CD4-positive, alpha-beta memory T cell (primary cell): ENCODE data around the gene ZNF530. TPM values are rescaled to one million over a fixed set of nuclear protein-coding genes. Genes with fewer than 3 reads are reported as not detected.

ENCODE experiments used
- CTCF ChIA-PET: fragments of 350-600 bp; sonication (Branson Sonifier 250); formaldehyde crosslinking; loops from one replicate; lab custom pipeline; 2021; ENCODE audit warnings: inconsistent platforms; ENCODE audit not compliant: partially characterized antibody; lab: Charles Lee
- POLR2A ChIA-PET: fragments of 350-600 bp; sonication (Branson Sonifier 250); formaldehyde crosslinking; loops from one replicate; lab custom pipeline; 2021; ENCODE audit not compliant: partially characterized antibody; lab: Charles Lee
- DNase-seq, 5 donors: peaks; one replicate each; pipeline versions ENCODE4 v3.0.0 to v3.0.0-alpha.2; 2020 to 2022; ENCODE audit warnings: mixed read lengths in 1 of 5
- H3K27ac ChIP-seq: one replicate; pipeline ENCODE4 v1.7.0; 2013; ENCODE audit warnings: low read depth, low read length
- H3K27me3 ChIP-seq: 2 replicates; pipeline ENCODE4 v1.7.0; 2013; ENCODE audit warnings: mild to moderate bottlenecking, low read length, moderate library complexity; ENCODE audit not compliant: insufficient read depth
- H3K36me3 ChIP-seq: 2 replicates; pipeline ENCODE4 v1.7.0; 2013; ENCODE audit warnings: mild to moderate bottlenecking, low read length, moderate library complexity; ENCODE audit not compliant: insufficient read depth
- H3K4me1 ChIP-seq: 2 replicates; pipeline ENCODE4 v1.7.0; 2013; ENCODE audit warnings: mild to moderate bottlenecking, low read length, moderate library complexity; ENCODE audit not compliant: insufficient read depth
- H3K4me3 ChIP-seq, 2 donors: one replicate each; pipeline ENCODE4 v1.7.0; 2013; ENCODE audit warnings: low read length in 2 of 2, mild to moderate bottlenecking in 1 of 2
- H3K9me3 ChIP-seq, 2 donors: one replicate each; pipeline ENCODE4 v1.7.0; 2013; ENCODE audit warnings: low read length in 2 of 2, control low read depth in 1 of 2; ENCODE audit not compliant: control insufficient read depth in 1 of 2
- H3K27ac Mint-ChIP-seq, 7 donors: one replicate each; pipeline ENCODE4 v1.8.0; 2020 to 2021; ENCODE audit warnings: mixed read lengths in 7 of 7, mild to moderate bottlenecking in 6 of 7, inconsistent platforms in 3 of 7, moderate library complexity in 3 of 7
- H3K27me3 Mint-ChIP-seq, 2 donors: one replicate each; pipeline ENCODE4 v1.8.0; 2020 to 2021; ENCODE audit warnings: mixed read lengths in 2 of 2
- H3K36me3 Mint-ChIP-seq, 2 donors: one replicate each; pipeline ENCODE4 v1.8.0; 2020 to 2021; ENCODE audit warnings: mixed read lengths in 2 of 2, inconsistent platforms in 1 of 2, mild to moderate bottlenecking in 1 of 2
- H3K4me1 Mint-ChIP-seq, 4 donors: one replicate each; pipeline ENCODE4 v1.8.0; 2020 to 2021; ENCODE audit warnings: mixed read lengths in 4 of 4, mild to moderate bottlenecking in 1 of 4
- H3K4me3 Mint-ChIP-seq, 8 donors: one replicate each; pipeline ENCODE4 v1.8.0; 2020 to 2021; ENCODE audit warnings: mixed read lengths in 8 of 8, mild to moderate bottlenecking in 7 of 8, moderate library complexity in 6 of 8, inconsistent platforms in 3 of 8
- H3K9me3 Mint-ChIP-seq, 8 donors: one replicate each; pipeline ENCODE4 v1.8.0; 2020 to 2021; ENCODE audit warnings: mixed read lengths in 8 of 8, mild to moderate bottlenecking in 5 of 8, inconsistent platforms in 3 of 8, moderate library complexity in 1 of 8
- intact Hi-C: fragments of 100-400 bp; cut with micrococcal nuclease; formaldehyde crosslinking; loops from one replicate; pipeline ENCODE4 v1.15.1; 2023
- polyA plus RNA-seq, 2 donors: library from polyadenylated mRNA; unstranded; fragments of 300-500 nt; fragmentation: Illumina TruSeq; gene quantifications; one replicate each; pipeline ENCODE4 v1.2.3, GENCODE V29; 2021
- total RNA-seq, 2 experiments: library from RNA; stranded (reverse); gene quantifications; one replicate each; pipeline ENCODE4 v1.2.3, GENCODE V29; 2021

ZNF530 gene
- total and polyA plus RNA-seq, 4 experiments from 2014 or later = 6.8 to 10.9 (median 9.9) TPM

DNA sequence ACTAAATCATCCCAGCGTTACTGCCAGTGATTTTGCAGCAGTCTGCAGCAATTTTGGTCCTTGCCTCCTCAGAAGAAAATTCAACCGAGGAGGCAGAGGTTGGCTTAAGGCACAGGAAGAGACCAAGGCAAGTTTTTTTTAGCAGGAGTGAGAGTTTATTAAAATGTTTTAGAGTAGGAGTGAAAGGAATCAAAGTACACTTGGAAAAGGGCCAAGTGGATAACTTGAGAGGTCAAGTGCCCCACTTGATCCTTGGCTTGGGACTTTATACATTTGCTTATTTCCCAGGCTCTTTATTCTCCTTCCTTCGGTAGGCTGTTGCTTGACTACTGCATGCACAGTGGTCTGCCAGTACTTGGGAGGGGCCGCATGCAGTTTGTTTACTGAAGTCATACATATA is 11.4 kb downstream of the ZNF530 start:
- H3K36me3 ChIP-seq = peaks cover 8% of the 10 kb centered on the region
- H3K4me1 ChIP-seq = peaks cover 18% of the 10 kb centered on the region
- Mint-ChIP-seq H3K9me3 (peaks cover 3 to 72% (median 65%) of the 10 kb centered on the region in 8 donors), H3K4me3 (peak overlapping the region in 1 of 8 donors; percentile 35), H3K36me3 (peaks cover 43 to 44% of the 10 kb centered on the region in 2 donors), H3K27me3 (no peaks in the 10 kb centered on the region), H3K4me1 (peaks cover 13 to 27% (median 21%) of the 10 kb centered on the region in 4 donors), H3K27ac (no peak overlapping the region)
- no peaks in the 10 kb centered on the region for H3K27me3 ChIP-seq
- intact Hi-C loops = no loop called here
- DNase-seq = no peak
- ChIA-PET CTCF (no interaction called here), POLR2A (interaction anchor here (1.0 kb wide), 1 partner anchor 31 kb away, joined by 4 read pairs; no protein-coding TSS in a partner anchor)
- peaks cover 7 to 31% of the 10 kb centered on the region in 2 donors for H3K9me3 ChIP-seq
- no peak overlapping the region for H3K4me3 ChIP-seq
- no peak overlapping the region for H3K27ac ChIP-seq

DNA sequence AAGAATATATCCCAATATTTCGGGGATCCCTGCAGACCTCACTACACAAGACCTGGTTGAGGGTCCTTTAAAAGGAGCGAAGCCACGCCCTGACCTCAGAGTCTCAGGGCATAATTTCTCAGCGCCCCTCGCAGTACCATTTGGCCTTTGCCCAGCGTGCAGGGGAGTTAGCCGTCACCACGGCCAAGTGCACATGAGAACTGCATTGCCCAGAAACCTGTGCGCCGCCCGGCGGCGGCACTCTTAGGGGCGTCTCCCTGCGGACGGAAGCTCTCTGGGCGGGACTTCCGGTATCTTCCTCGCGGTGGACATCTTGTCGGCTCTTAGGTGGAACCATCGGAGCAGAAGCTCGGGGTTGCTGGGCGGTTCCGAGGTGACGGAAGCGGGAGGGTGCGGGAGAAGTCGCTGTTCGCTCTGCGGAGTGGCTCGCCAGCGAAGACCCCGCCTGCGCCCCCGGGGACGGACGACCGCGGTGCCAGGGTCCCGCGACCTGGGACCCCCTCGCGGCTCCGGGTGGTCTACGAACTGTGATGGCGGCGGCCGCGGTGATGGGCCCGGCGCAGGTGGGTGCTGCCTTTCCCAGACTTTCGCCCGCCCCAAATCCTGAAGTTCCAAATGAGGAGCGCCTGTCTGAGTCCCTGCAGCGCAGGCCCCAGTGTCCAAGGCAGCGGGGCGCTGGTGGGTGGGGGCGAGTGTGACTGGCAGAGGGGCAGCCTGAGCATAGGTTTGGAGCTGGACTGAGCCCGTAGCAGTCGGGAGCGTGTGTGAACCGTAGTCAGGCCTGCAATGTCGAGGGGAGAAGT is 14.5 kb downstream of the ZNF530 start, which contains the start of gene ZNF134:
Gene ZNF134, plus strand, starts transcription at position 302 of the 803 bp plus-strand sequence. CDS start 5,227 bp downstream, outside the sequence.
- peak within 1 kb of the TSS; percentile 57 to 90 (median 88) for H3K27ac Mint-ChIP-seq
- no peaks in the 10 kb centered on the region for H3K27me3 Mint-ChIP-seq
- POLR2A ChIA-PET = interaction anchor here (0.7 to 1.9 kb wide), 12 partner anchors 13 to 569 kb away, joined by 3 to 16 read pairs (median 4); partner anchors contain the start of genes ZIK1, ZNF211, ZNF274 and ZNF416

GRCh38 chr19:57615346-57615745 is 15.7 kb downstream of the ZNF530 start:
- peaks cover 18% of the 10 kb centered on the region for H3K4me1 ChIP-seq
- H3K9me3 Mint-ChIP-seq = peaks cover 10 to 81% (median 76%) of the 10 kb centered on the region in 8 donors
- H3K27me3 Mint-ChIP-seq = no peaks in the 10 kb centered on the region
- peaks cover 17 to 42% (median 32%) of the 10 kb centered on the region in 4 donors for H3K4me1 Mint-ChIP-seq
- intact Hi-C loops = loop anchor here (2.0 kb wide), 1 partner anchor 37 kb away; the partner anchor contains the start of gene ZNF416
- H3K27ac ChIP-seq = no peak overlapping the region
- no peak for DNase-seq
- POLR2A ChIA-PET = no interaction called here
- H3K36me3 Mint-ChIP-seq = peaks cover 60 to 71% of the 10 kb centered on the region in 2 donors
- H3K4me3 ChIP-seq = peak overlapping the region; percentile 78 to 92
- CTCF ChIA-PET = no interaction called here
- H3K27me3 ChIP-seq = no peaks in the 10 kb centered on the region
- H3K27ac Mint-ChIP-seq = peak overlapping the region; percentile 22 to 90 (median 75)
- peaks cover 23 to 57% of the 10 kb centered on the region in 2 donors for H3K9me3 ChIP-seq
- peaks cover 49% of the 10 kb centered on the region for H3K36me3 ChIP-seq
- H3K4me3 Mint-ChIP-seq = peak overlapping the region; percentile 89 to 94 (median 92)

More for the DNA sequence above, 14.5 kb downstream of the ZNF530 start, which contains the start of gene ZNF134:
- H3K27ac ChIP-seq = peak within 1 kb of the TSS; percentile 58
- Mint-ChIP-seq H3K4me3 (peak within 1 kb of the TSS; percentile 89 to 94 (median 92)), H3K4me1 (peaks cover 17 to 42% (median 32%) of the 10 kb centered on the region in 4 donors), H3K9me3 (peaks cover 10 to 75% (median 68%) of the 10 kb centered on the region in 8 donors), H3K36me3 (peaks cover 48 to 62% of the 10 kb centered on the region in 2 donors)
- intact Hi-C loops = loop anchor here (1.0 to 2.0 kb wide), 6 partner anchors 15 to 388 kb away; partner anchors contain the start of genes ZNF17, ZNF211, ZNF416 and ZNF530
- no peaks in the 10 kb centered on the region for H3K27me3 ChIP-seq
- H3K9me3 ChIP-seq = peaks cover 12 to 46% of the 10 kb centered on the region in 2 donors
- H3K4me1 ChIP-seq = peaks cover 18% of the 10 kb centered on the region
- DNase-seq = peak; percentile 86 to 88 (median 87)
- H3K36me3 ChIP-seq = peaks cover 37% of the 10 kb centered on the region
- H3K4me3 ChIP-seq = peak within 1 kb of the TSS; percentile 78 to 92
- CTCF ChIA-PET = interaction anchor here (1.1 kb wide), 1 partner anchor 113 kb away, joined by 3 read pairs; the partner anchor contains the start of gene ZNF671

DNA sequence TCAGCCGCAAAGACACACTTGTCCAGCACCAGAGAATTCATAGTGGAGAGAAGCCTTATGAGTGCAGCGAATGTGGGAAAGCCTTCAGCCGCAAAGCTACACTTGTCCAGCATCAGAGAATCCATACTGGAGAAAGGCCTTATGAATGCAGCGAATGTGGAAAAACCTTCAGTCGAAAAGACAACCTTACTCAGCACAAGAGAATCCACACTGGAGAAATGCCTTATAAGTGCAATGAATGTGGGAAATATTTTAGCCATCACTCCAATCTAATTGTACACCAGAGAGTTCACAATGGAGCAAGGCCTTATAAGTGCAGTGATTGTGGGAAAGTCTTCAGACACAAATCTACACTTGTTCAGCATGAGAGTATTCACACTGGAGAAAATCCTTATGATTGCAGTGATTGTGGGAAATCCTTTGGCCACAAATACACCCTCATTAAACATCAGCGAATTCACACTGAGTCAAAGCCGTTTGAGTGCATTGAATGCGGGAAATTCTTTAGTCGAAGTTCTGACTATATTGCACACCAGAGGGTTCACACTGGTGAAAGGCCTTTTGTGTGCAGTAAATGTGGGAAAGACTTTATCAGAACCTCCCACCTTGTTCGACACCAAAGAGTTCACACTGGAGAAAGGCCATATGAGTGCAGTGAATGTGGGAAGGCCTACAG is 21.1 kb downstream of the ZNF530 start:
- Histone ChIP-seq H3K4me3 (peak overlapping the region; percentile 2 to 15), H3K27ac (no peak overlapping the region), H3K36me3 (peaks cover 51% of the 10 kb centered on the region), H3K4me1 (no peaks in the 10 kb centered on the region), H3K9me3 (peaks cover 28 to 92% of the 10 kb centered on the region in 2 donors), H3K27me3 (no peaks in the 10 kb centered on the region)
- ChIA-PET CTCF (no interaction called here), POLR2A (interaction anchor here (0.7 to 1.3 kb wide), 2 partner anchors 13 to 232 kb away, joined by 3 to 4 read pairs; partner anchors contain the start of gene ZNF211)
- H3K27ac Mint-ChIP-seq = no peak overlapping the region
- H3K36me3 Mint-ChIP-seq = peaks cover 79 to 81% of the 10 kb centered on the region in 2 donors
- H3K4me3 Mint-ChIP-seq = no peak overlapping the region
- intact Hi-C loops = no loop called here
- H3K4me1 Mint-ChIP-seq = peaks cover 5 to 17% (median 13%) of the 10 kb centered on the region in 4 donors
- H3K27me3 Mint-ChIP-seq = no peaks in the 10 kb centered on the region
- H3K9me3 Mint-ChIP-seq = peaks cover 7 to 100% (median 95%) of the 10 kb centered on the region in 8 donors
- no peak for DNase-seq

DNA sequence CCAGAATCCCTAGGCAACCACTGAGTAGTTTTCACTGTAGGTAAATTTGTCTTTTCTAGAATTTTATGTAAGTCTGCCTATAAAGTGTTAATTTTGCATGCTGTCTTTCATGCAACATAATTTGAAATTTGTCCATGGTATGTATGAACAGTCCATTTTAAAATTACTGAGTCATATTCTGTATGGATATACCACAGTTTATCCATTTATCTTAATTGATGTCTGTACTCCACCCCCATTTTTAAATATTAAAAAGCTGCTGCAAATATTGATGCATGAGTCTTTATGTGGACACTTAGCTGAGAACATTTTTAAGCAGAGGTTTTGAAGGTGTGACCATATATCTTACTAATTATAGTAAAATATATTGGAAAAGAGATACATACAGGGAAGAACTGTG is 23.4 kb downstream of the ZNF530 start:
- POLR2A ChIA-PET = interaction anchor here (0.7 kb wide), 1 partner anchor 22 kb away, joined by 3 read pairs; no protein-coding TSS in a partner anchor

GRCh38 chr19:57632987-57633831 is 33.5 kb downstream of the ZNF530 start, which contains the start of gene ZNF211:
Gene ZNF211, plus strand, starts transcription at chr19:57633168. Its CDS starts 179 bp downstream, at chr19:57633347.
- H3K36me3 ChIP-seq = peaks cover 20% of the 10 kb centered on the region
- POLR2A ChIA-PET = interaction anchor here (0.8 to 2.2 kb wide), 22 partner anchors 11 to 550 kb away, joined by 3 to 16 read pairs (median 5); partner anchors contain the start of genes ZIK1, ZNF134, ZNF274 and ZNF530
- peaks cover 19% of the 10 kb centered on the region for H3K4me1 ChIP-seq
- H3K27ac ChIP-seq = peak within 1 kb of the TSS; percentile 81
- H3K4me3 Mint-ChIP-seq = peak within 1 kb of the TSS; percentile 94 to 98 (median 96)
- peaks cover 2 to 57% (median 41%) of the 10 kb centered on the region in 8 donors for H3K9me3 Mint-ChIP-seq
- intact Hi-C loops = loop anchor here (1.0 to 5.0 kb wide), 10 partner anchors 19 to 222 kb away; partner anchors contain the start of genes ZNF134, ZNF17, ZNF416 and ZNF551
- peaks cover 18 to 35% (median 27%) of the 10 kb centered on the region in 4 donors for H3K4me1 Mint-ChIP-seq
- DNase-seq = peak; percentile 86 to 91 (median 88)
- H3K27me3 Mint-ChIP-seq = no peaks in the 10 kb centered on the region
- peaks cover 0 to 24% of the 10 kb centered on the region in 2 donors for H3K9me3 ChIP-seq
- peak within 1 kb of the TSS; percentile 84 to 87 for H3K4me3 ChIP-seq
- H3K27me3 ChIP-seq = no peaks in the 10 kb centered on the region
- peaks cover 44 to 54% of the 10 kb centered on the region in 2 donors for H3K36me3 Mint-ChIP-seq
- H3K27ac Mint-ChIP-seq = peak within 1 kb of the TSS; percentile 83 to 96 (median 94)
- CTCF ChIA-PET = no interaction called here

More for the DNA sequence above, 23.4 kb downstream of the ZNF530 start:
- Histone ChIP-seq H3K9me3 (peaks cover 28 to 75% of the 10 kb centered on the region in 2 donors), H3K36me3 (peaks cover 29% of the 10 kb centered on the region), H3K4me3 (no peak overlapping the region), H3K27ac (no peak overlapping the region), H3K27me3 (no peaks in the 10 kb centered on the region), H3K4me1 (no peaks in the 10 kb centered on the region)
- peaks cover under 1 to 96% (median 89%) of the 10 kb centered on the region in 8 donors for H3K9me3 Mint-ChIP-seq
- no peaks in the 10 kb centered on the region for H3K27me3 Mint-ChIP-seq
- intact Hi-C loops = no loop called here
- CTCF ChIA-PET = no interaction called here
- no peak for DNase-seq
- H3K4me3 Mint-ChIP-seq = no peak overlapping the region
- no peak overlapping the region for H3K27ac Mint-ChIP-seq
- peaks cover 1 to 3% (median 2%) of the 10 kb centered on the region in 4 donors for H3K4me1 Mint-ChIP-seq
- peaks cover 60 to 63% of the 10 kb centered on the region in 2 donors for H3K36me3 Mint-ChIP-seq
